Progenitor cell of endocrine pancreas (in vitro differentiated cells): ENCODE data around the gene FOXP2. TPM values are rescaled to one million over a fixed set of nuclear protein-coding genes. Genes with fewer than 3 reads are reported as not detected.

Experiments used
- DNase-seq: peaks from one replicate; pipeline ENCODE4 v3.0.0; 2021; ENCODE audit warnings: low spot score; ENCODE audit not compliant: unreplicated experiment
- H3K27ac Mint-ChIP-seq: 2 replicates; pipeline ENCODE4 v1.8.0; 2021; ENCODE audit warnings: mild to moderate bottlenecking, moderate library complexity, mixed read lengths
- H3K27me3 Mint-ChIP-seq: 2 replicates; pipeline ENCODE4 v1.8.0; 2021; ENCODE audit warnings: mixed read lengths
- H3K36me3 Mint-ChIP-seq: 2 replicates; pipeline ENCODE4 v1.8.0; 2022; ENCODE audit warnings: mixed read lengths; ENCODE audit not compliant: insufficient read depth
- H3K4me1 Mint-ChIP-seq: 2 replicates; pipeline ENCODE4 v1.8.0; 2021; ENCODE audit warnings: low read depth, mixed read lengths
- H3K4me3 Mint-ChIP-seq: 2 replicates; pipeline ENCODE4 v1.8.0; 2021; ENCODE audit warnings: low read depth, mild to moderate bottlenecking, moderate library complexity, mixed read lengths
- H3K9me3 Mint-ChIP-seq: 2 replicates; pipeline ENCODE4 v1.8.0; 2021; ENCODE audit warnings: low read depth, mixed read lengths
- CTCF ChIP-seq: fragments of 200-600 bp; sonication (generic); IDR thresholded peaks from one replicate; pipeline ENCODE4 v1.5.0; 2021; ENCODE audit warnings: antibody characterized with exemption, mild to moderate bottlenecking; ENCODE audit not compliant: unreplicated experiment
- total RNA-seq: library from RNA; stranded (reverse); gene quantifications from 2 replicates; pipeline ENCODE4 v1.2.1, GENCODE V29; 2021

Gene FOXP2
- total RNA-seq, 1 donor from 2014 or later, result 5.8 TPM

GRCh38 chr7:114663502-114663901, 248.9 kb downstream of the FOXP2 start:
- Mint-ChIP-seq H3K9me3 (no peaks in the 10 kb centered on the region), H3K27me3 (no peaks in the 10 kb centered on the region), H3K27ac (no peak overlapping the region), H3K4me3 (no peak overlapping the region), H3K4me1 (peaks cover 13% of the 10 kb centered on the region), H3K36me3 (no peaks in the 10 kb centered on the region)
- TF ChIP-seq CTCF, result peak; percentile 49
- DNase-seq, result no peak

GRCh38 chr7:114670676-114671075, 256.1 kb downstream of the FOXP2 start:
- Mint-ChIP-seq H3K9me3 (no peaks in the 10 kb centered on the region), H3K27me3 (no peaks in the 10 kb centered on the region), H3K4me3 (no peak overlapping the region), H3K4me1 (no peaks in the 10 kb centered on the region), H3K36me3 (no peaks in the 10 kb centered on the region), H3K27ac (no peak overlapping the region)
- DNase-seq, result no peak
- TF ChIP-seq CTCF, result no peak

GRCh38 chr7:114671563-114672123, 257.0 kb downstream of the FOXP2 start:
- no peaks in the 10 kb centered on the region for H3K9me3 Mint-ChIP-seq
- H3K36me3 Mint-ChIP-seq, result no peaks in the 10 kb centered on the region
- H3K27ac Mint-ChIP-seq, result no peak overlapping the region
- no peak overlapping the region for H3K4me3 Mint-ChIP-seq
- DNase-seq, result no peak
- no peaks in the 10 kb centered on the region for H3K4me1 Mint-ChIP-seq
- no peak for TF ChIP-seq CTCF
- H3K27me3 Mint-ChIP-seq, result no peaks in the 10 kb centered on the region

GRCh38 chr7:114678116-114678515, 263.5 kb downstream of the FOXP2 start:
- H3K9me3 Mint-ChIP-seq, result no peaks in the 10 kb centered on the region
- no peaks in the 10 kb centered on the region for H3K27me3 Mint-ChIP-seq
- H3K4me3 Mint-ChIP-seq, result no peak overlapping the region
- H3K4me1 Mint-ChIP-seq, result no peaks in the 10 kb centered on the region
- no peak overlapping the region for H3K27ac Mint-ChIP-seq
- no peak for DNase-seq
- H3K36me3 Mint-ChIP-seq, result no peaks in the 10 kb centered on the region
- no peak for TF ChIP-seq CTCF

- Mint-ChIP-seq H3K36me3 (no peaks in the 10 kb centered on the region), H3K27me3 (no peaks in the 10 kb centered on the region), H3K27ac (no peak overlapping the region), H3K4me1 (no peaks in the 10 kb centered on the region), H3K9me3 (no peaks in the 10 kb centered on the region), H3K4me3 (no peak overlapping the region)
- DNase-seq, result no peak
- no peak for TF ChIP-seq CTCF
Observed at GRCh38 chr7:114687238-114687637, 272.6 kb downstream of the FOXP2 start.
